ENCODE results near the gene BACH2. TPM values are rescaled to one million over a fixed set of nuclear protein-coding genes. Genes with fewer than 3 reads are reported as not detected.

The BACH2 gene
- polyA plus RNA-seq, 1 donor (not counting 4 experiments of a cell fraction or from before 2014, with no cell fraction given) = 0.50 TPM

- dilution Hi-C loops (cut with MboI; ENCODE audit: extremely low pct_ligation_motif_present, low sequenced_read_pairs) = no loop called here
- no peak overlapping the region for H3K4me3 ChIP-seq (ENCODE audit: control insufficient read depth in 2 of 3, extremely low read depth in 1 of 3, insufficient read depth in 2 of 3, low read depth in 1 of 3, low read length in 3 of 3)
- H4K20me1 ChIP-seq (ENCODE audit: control insufficient read depth, extremely low read depth, insufficient read depth, low read length) = no peaks in the 10 kb centered on the region
- H3K4me2 ChIP-seq (ENCODE audit: control insufficient read depth, extremely low read depth, insufficient read depth, low read depth, low read length) = no peak overlapping the region
- no peak overlapping the region for H3K27ac ChIP-seq (ENCODE audit: control insufficient read depth, insufficient read depth, low read length)
- FAIRE-seq (no peak), DNase-seq (ENCODE audit: low read depth, low spot score) (no peak)
- no peak overlapping the region for H2AFZ ChIP-seq (ENCODE audit: control insufficient read depth, low read length)
- H3K79me2 ChIP-seq (ENCODE audit: control insufficient read depth, insufficient read depth, low read length) = no peaks in the 10 kb centered on the region
- H3K9ac ChIP-seq (ENCODE audit: control insufficient read depth, extremely low read depth, insufficient read depth, low read length) = no peak overlapping the region
- no peaks in the 10 kb centered on the region for H3K9me3 ChIP-seq (ENCODE audit: control insufficient read depth, low read depth, low read length)
- TF ChIP-seq EZH2 (IDR thresholded peaks at IDR 0.05; ENCODE audit: low read length) (no peak), CTCF (optimal IDR thresholded peaks at IDR 0.05 in 1 of 3, IDR thresholded peaks at IDR 0.05 in 1 of 3, conservative IDR thresholded peaks at IDR 0.05 in 1 of 3; ENCODE audit: extremely low read depth in 1 of 3, insufficient read depth in 2 of 3, low read length in 3 of 3) (no peak)
- H3K9me1 ChIP-seq (ENCODE audit: control insufficient read depth, extremely low read depth, insufficient read depth, low read length) = no peaks in the 10 kb centered on the region
- H3K36me3 ChIP-seq (ENCODE audit: control insufficient read depth in 2 of 2, extremely low read depth in 1 of 2, insufficient read depth in 2 of 2, low read length in 2 of 2) = no peaks in the 10 kb centered on the region
- no peaks in the 10 kb centered on the region for H3K27me3 ChIP-seq (ENCODE audit: control insufficient read depth, extremely low read depth, insufficient read depth, low read length)
- peaks cover 4% of the 10 kb centered on the region for H3K4me1 ChIP-seq (ENCODE audit: control insufficient read depth, extremely low read depth, insufficient read depth, low read length)
Measured at GRCh38 chr6:90237350-90237990, 59.2 kb downstream of the BACH2 start.

DNA sequence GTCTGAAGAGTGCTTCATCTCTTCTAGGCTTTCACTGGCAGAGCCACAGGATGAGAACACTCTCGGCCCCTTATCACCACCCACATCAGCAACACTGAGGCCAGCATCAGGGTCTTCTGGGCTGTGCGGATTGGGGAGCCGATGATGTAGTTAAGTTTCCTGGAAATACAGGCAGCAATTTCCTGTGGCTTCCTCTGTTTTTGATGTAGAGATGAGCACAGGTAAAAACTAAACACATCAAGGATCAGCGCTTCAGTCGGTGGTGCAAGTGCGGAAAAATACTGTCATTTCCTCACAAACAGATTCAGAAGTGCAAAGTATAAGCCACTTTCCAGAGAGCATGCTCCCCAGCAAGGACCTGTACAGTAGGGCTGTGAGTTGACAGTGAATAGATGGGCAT lies 62.6 kb downstream of the BACH2 start:
- Histone ChIP-seq H2AFZ (ENCODE audit: control insufficient read depth, low read length) (no peak overlapping the region), H3K36me3 (ENCODE audit: control insufficient read depth in 2 of 2, extremely low read depth in 1 of 2, insufficient read depth in 2 of 2, low read length in 2 of 2) (no peaks in the 10 kb centered on the region), H3K9me3 (ENCODE audit: control insufficient read depth, low read depth, low read length) (no peaks in the 10 kb centered on the region), H3K9me1 (ENCODE audit: control insufficient read depth, extremely low read depth, insufficient read depth, low read length) (no peaks in the 10 kb centered on the region), H3K4me2 (ENCODE audit: control insufficient read depth, extremely low read depth, insufficient read depth, low read depth, low read length) (no peak overlapping the region), H4K20me1 (ENCODE audit: control insufficient read depth, extremely low read depth, insufficient read depth, low read length) (no peaks in the 10 kb centered on the region), H3K4me3 (ENCODE audit: control insufficient read depth in 2 of 3, extremely low read depth in 1 of 3, insufficient read depth in 2 of 3, low read depth in 1 of 3, low read length in 3 of 3) (no peak overlapping the region), H3K27ac (ENCODE audit: control insufficient read depth, insufficient read depth, low read length) (no peak overlapping the region), H3K9ac (ENCODE audit: control insufficient read depth, extremely low read depth, insufficient read depth, low read length) (no peak overlapping the region), H3K27me3 (ENCODE audit: control insufficient read depth, extremely low read depth, insufficient read depth, low read length) (no peaks in the 10 kb centered on the region), H3K79me2 (ENCODE audit: control insufficient read depth, insufficient read depth, low read length) (no peaks in the 10 kb centered on the region), H3K4me1 (ENCODE audit: control insufficient read depth, extremely low read depth, insufficient read depth, low read length) (no peaks in the 10 kb centered on the region)
- dilution Hi-C loops (cut with MboI; ENCODE audit: extremely low pct_ligation_motif_present, low sequenced_read_pairs) = no loop called here
- DNase-seq (ENCODE audit: low read depth, low spot score) (no peak), FAIRE-seq (no peak)
- TF ChIP-seq CTCF (optimal IDR thresholded peaks at IDR 0.05 in 1 of 3, IDR thresholded peaks at IDR 0.05 in 1 of 3, conservative IDR thresholded peaks at IDR 0.05 in 1 of 3; ENCODE audit: extremely low read depth in 1 of 3, insufficient read depth in 2 of 3, low read length in 3 of 3) = no peak
- TF ChIP-seq EZH2 (IDR thresholded peaks at IDR 0.05; ENCODE audit: low read length) = no peak

Measured in keratinocyte (primary cell).